GM12864 (cell line): ENCODE measurements around the gene ZNF785.

Experiments used
- DNase-seq: peaks from one replicate; pipeline ENCODE4 v3.0.0-alpha.2; 2011; ENCODE audit warnings: low read depth
- H3K4me3 ChIP-seq: 2 replicates; pipeline ENCODE4 v1.5.1; 2011; ENCODE audit warnings: mild to moderate bottlenecking, low read depth, low read length, control low read depth
- TF ChIP-seq, protein P1 (sequence below): IDR thresholded peaks from 2 replicates; pipeline ENCODE4 v1.5.1; 2011; ENCODE audit warnings: low read depth, mild to moderate bottlenecking, moderate library complexity, low read length, control low read depth, inconsistent platforms; ENCODE audit errors: missing control alignments

ZNF785 gene

DNA sequence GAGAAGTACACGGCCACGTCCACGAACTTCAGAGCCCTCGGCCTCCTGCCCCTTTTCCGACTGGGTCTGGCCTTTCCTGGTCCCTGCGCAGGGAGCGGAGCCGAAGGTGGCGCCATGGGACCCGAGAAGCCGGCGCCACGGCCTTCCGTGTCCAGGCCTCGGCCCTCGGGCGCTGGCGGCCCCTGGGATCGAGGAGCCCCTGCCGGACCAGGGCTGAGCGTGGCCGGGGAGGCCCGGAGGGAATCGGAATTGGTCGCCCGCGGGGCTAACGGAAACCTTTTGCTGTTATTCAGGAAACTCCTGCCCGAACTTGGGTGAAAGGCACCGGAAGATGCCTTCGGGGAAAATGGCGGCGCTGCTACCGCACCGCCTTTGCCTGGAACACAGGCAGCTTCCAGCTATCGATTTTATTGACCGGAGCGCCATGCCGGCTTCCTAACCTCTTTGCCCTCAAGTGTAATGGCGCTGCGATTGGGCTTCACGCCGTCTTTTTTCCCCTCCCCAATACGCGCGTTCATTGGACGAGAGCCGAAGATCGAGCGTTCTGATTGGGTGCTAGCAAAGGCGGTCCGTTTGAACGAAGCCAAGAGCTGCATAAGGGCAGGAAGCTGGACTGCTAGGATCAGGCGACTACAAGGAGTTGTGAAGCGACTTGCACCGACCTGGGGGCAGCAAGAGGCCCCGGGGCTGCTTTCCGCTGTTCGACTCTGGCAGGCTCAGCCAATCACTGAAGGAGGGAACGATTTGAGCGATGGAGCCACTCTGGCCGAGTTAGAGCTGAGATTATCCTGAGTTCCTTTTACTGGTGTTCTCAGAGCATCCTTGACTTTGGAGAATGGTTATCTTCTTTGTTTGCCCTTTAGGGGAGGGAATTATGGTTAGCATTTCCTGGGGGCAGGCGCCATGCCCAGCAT, 24.7 kb upstream of the ZNF785 start, which contains the start of gene ZNF689:
Gene ZNF689 (minus strand): TSS at position 464 of the 914 bp plus-strand sequence. CDS start 348 bp downstream, at position 116.
- TF ChIP-seq, protein P1, sequence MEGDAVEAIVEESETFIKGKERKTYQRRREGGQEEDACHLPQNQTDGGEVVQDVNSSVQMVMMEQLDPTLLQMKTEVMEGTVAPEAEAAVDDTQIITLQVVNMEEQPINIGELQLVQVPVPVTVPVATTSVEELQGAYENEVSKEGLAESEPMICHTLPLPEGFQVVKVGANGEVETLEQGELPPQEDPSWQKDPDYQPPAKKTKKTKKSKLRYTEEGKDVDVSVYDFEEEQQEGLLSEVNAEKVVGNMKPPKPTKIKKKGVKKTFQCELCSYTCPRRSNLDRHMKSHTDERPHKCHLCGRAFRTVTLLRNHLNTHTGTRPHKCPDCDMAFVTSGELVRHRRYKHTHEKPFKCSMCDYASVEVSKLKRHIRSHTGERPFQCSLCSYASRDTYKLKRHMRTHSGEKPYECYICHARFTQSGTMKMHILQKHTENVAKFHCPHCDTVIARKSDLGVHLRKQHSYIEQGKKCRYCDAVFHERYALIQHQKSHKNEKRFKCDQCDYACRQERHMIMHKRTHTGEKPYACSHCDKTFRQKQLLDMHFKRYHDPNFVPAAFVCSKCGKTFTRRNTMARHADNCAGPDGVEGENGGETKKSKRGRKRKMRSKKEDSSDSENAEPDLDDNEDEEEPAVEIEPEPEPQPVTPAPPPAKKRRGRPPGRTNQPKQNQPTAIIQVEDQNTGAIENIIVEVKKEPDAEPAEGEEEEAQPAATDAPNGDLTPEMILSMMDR, result no peak
- H3K4me3 ChIP-seq, result peak within 1 kb of the TSS; percentile 93
- DNase-seq, result peak; percentile 95

DNA sequence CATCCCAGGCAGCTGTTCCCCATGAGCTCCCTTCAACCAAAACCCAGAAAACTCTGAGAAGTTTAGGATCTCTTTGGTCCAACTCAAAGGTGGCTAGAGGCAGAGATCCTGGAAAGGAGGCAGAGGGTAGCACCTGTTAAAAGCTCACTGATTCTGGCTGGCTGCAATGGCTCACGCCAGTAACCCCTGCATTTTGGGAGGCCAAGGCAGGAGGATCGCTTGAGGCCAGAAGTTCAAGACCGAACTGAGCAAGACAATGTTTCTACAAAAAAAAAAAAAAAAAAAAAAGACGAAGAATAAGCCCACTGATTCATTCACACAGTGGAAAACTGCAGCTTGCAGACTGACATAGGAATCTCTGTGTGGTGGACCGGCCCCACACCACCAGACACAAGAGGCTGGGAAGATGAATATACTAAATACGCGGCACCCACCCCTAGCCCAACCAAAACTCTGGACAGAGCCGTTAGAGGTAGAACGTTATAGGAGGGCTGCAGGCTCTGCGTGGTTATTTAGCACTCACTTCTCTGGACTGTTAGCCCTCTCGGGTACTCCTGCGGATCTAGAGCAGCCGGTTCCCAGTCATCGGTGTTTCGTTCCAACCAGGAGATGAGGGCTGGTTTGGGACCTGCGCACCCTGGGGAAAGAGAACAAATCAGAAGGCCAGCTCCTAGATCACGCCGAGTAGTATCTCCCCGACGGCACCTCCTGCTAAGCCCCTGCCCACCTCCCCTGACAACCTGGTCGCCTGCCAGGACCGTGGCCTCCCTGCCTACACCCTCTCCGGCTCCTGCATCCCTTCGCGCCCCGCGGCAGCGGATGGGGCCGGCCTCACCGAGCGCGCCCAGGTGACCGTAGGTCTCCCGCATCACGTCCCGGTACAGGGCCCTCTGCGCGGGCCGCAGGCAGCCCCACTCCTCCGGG, 23.8 kb upstream of the ZNF785 start:
- TF ChIP-seq, protein P1, result no peak
- DNase-seq, result no peak

DNA sequence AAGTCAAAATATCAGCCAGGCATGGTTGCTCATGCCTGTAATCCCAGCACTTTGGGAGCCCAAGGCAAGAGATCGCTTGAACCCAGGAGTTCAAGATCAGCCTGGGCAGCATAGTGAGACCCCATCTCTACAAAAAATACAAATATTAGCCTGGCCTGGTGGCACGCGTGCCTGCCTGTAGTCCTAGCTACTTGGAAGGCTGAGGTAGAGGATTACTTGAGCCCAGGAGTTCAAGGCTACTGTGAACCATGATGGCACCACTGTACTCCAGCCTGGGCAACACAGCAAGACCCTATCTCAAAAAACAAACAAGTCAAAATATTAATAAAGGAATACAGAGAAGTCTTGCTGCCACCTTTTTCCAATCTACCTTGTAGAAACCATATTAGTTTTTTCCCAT, 20.5 kb upstream of the ZNF785 start:
- TF ChIP-seq, protein P1, result no peak
- no peak overlapping the region for H3K4me3 ChIP-seq
- no peak for DNase-seq

More for the DNA sequence above, 23.8 kb upstream of the ZNF785 start:
- peak overlapping the region; percentile 93 for H3K4me3 ChIP-seq

DNA sequence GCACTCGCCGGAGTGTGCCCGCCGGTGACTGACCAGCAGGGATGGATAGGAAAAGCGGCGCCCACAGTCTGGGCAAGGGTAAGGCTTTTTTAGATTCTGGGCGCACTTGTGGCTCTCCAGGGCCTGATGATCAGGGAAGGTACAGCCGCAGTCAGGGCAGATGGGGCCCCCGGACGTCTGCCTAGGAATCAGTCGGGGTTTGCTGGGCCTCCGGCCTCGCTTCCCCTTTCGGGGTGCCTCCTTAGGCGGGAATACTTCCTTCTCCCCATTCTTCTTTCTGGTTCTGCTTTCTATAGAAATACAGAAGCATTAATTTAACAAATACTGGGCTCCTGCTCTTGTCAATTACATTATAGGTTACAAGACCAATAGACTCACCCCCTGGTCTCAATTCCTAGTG, 19.7 kb upstream of the ZNF785 start:
- DNase-seq, result no peak
- no peak overlapping the region for H3K4me3 ChIP-seq
- TF ChIP-seq, protein P1, result no peak

DNA sequence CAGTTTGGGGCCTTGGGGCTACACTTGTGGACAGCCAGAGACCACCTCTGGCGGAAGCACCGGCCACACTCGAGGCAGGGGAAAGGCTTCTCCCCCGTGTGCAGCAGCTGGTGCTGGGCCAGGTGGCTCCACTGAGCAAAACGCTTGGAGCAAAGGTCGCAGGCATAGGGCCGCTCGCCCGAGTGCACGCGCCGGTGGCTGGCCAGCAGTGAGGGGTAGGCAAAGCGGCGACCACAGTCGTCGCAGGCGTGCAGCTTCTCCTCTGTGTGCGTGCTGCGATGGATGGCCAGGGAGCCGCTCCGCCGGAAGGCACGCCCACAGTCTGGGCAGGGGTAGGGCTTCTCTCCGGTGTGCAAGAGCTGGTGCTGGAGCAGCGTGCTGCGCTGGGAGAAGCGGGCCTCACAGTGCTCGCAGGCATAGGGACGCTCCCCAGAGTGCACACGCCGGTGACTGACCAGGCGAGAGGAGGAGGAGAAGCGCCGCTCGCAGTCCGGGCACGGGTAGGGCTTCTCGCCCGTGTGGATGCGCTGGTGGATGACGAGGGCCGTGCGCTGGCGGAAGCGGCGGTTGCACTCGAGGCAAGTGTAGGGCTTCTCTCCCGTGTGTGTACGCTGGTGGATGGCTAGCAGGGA, 18.9 kb upstream of the ZNF785 start:
- no peak for DNase-seq
- TF ChIP-seq, protein P1, result no peak
- H3K4me3 ChIP-seq, result no peak overlapping the region

DNA sequence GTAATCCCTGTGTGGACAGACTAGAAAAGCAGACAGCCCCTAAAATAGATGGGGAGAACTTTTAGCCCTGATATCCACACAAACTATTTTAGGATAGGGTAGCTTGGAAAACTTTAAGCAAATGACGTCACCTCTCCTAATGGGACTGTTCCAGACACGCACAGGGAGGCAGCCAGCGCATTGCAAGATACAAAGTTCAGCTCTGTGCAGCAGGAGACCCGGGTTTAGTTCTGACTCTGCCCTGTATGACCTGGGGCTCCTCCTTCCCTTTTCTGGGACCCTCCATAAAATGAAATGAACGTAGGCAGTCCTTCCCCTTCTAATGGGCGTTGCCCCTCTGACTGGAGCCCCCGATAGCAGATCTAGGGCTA, 18.4 kb upstream of the ZNF785 start:
- TF ChIP-seq, protein P1, result no peak
- no peak overlapping the region for H3K4me3 ChIP-seq
- no peak for DNase-seq
